Measurements from ENCODE around the gene SMCO3.

DNA sequence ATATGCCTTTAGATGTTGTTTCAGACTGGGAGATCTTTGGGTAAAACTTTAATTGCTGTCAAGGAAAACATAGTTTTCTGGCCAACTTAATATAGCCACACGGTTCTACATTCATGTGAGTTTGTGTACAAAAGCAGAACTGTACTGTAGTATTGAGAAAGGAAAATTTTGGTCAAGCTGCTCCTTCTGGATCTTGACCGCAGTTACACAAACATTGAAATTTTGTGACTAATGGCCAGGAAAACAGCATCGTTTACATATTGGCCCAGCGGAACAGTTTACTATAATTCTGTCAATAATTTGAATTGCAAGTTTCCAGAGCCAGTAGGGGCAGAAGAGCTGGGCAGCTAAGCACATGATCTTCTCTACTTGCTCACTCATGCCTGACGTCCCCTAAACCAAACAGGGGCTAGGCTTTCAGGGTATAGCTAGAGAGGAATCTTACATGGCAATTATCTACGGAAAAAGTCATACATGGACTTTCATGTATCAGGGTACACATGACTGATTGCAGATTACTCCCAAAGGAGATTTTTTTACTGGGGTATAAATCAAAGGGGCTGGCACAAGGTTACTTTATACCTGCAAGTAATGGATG, 40.7 kb upstream of the SMCO3 start:
- TF ChIP-seq CTCF (IDR thresholded peaks at IDR 0.05) (no peak), POLR2A (IDR thresholded peaks at IDR 0.05) (no peak)
